ENCODE measurements around the gene CLASP1. TPM values are rescaled to one million over a fixed set of nuclear protein-coding genes. Genes with fewer than 3 reads are reported as not detected.

Gene CLASP1
- total and polyA plus RNA-seq, 4 donors, result 7.5 to 50.0 (median 21.9) TPM

DNA sequence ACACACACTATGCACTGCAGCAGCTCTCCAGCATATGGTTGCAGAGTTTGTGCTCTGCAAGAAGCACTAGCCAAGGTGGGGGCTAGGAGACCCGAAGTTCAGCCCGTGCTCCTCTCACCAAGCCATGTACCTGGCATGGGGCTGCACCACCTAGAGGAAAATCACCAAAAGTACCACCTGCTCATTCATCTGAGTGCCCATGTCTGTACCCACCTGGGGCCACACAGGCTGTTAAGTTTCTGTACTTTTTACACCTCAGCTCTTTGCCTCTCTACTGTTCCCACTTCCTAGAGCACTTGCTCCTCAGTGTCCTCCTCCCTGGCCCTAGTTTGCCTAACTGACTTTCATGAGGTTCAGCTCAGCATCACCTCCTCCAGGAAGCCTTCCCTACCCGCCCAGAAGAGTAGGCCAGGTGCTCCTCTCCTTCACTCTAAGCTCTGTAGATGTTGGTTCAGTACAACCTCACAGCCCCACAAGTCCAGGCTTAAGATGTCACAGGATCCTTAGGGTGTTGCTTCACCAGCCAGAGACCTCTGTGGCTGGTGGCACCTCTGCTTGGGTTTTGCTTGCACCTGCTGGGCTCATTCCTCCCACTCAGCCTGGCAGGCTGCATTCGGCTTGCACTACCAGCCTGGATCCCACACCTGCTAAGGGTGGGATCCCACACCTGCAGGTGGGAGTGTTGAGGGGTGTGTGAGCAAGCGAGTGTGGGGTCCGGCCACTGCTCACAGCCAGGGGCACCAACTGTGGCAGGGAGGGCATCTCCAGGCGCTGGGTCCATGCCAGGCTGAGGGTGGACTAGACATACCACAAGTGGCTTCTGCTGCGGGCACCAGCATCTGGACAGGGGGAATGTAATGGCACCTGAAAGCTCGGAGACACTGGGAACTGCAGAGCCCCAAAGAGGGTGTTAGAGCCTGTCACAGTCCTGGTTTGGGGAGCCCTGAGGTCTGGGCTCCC is 354.1 kb downstream of the CLASP1 start (continued):
- TF ChIP-seq, protein P1, sequence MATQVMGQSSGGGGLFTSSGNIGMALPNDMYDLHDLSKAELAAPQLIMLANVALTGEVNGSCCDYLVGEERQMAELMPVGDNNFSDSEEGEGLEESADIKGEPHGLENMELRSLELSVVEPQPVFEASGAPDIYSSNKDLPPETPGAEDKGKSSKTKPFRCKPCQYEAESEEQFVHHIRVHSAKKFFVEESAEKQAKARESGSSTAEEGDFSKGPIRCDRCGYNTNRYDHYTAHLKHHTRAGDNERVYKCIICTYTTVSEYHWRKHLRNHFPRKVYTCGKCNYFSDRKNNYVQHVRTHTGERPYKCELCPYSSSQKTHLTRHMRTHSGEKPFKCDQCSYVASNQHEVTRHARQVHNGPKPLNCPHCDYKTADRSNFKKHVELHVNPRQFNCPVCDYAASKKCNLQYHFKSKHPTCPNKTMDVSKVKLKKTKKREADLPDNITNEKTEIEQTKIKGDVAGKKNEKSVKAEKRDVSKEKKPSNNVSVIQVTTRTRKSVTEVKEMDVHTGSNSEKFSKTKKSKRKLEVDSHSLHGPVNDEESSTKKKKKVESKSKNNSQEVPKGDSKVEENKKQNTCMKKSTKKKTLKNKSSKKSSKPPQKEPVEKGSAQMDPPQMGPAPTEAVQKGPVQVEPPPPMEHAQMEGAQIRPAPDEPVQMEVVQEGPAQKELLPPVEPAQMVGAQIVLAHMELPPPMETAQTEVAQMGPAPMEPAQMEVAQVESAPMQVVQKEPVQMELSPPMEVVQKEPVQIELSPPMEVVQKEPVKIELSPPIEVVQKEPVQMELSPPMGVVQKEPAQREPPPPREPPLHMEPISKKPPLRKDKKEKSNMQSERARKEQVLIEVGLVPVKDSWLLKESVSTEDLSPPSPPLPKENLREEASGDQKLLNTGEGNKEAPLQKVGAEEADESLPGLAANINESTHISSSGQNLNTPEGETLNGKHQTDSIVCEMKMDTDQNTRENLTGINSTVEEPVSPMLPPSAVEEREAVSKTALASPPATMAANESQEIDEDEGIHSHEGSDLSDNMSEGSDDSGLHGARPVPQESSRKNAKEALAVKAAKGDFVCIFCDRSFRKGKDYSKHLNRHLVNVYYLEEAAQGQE (IDR thresholded peaks at IDR 0.05), result no peak
- TF ChIP-seq FOXA2 (IDR thresholded peaks at IDR 0.05) (no peak), YY1 (IDR thresholded peaks at IDR 0.05) (no peak), NR2F2 (IDR thresholded peaks at IDR 0.05) (no peak), HNF4A (conservative IDR thresholded peaks at IDR 0.05) (no peak), EGR1 (IDR thresholded peaks at IDR 0.05; ENCODE audit: low read depth in 2 of 2) (no peak)

DNA sequence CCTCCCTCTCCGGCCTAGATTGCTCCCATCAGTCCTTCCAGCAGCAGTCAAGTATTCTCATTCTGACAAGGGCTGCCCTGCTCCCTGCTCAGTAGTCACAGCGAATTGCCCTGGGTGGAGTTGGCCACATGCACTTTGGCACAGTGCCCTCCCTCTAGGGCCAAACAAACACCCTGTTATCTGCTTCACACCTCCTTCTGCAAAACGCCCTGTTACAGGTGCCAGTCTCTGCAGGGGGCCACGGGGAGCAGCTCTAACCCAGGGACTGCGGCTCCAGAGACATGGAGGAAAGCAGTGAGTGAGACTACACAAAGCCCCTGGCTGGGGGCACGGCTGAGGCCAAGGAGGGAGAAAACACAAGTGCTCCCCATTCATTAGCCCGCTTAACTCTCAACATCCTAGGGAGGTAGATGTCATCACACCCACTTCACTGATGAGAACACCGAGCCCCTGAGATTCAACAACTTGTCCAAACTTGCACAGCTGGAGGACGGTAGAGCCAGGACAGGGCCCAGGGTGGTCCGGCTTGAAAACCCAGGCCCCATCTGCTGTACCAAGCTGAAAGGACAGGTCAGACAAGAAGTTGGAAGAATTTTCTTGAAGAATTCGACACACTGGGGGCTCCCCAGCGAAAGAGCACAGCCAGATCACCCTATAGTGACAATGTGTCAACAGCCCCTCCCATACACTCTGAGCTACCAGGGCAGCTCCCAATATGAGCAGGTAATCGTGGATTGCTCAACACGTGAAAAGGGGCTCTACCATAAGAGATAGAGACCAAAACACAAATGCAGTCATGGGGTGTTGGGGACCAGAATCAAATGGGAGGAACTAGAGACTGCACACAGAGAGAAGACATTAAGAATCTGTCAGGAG is 355.6 kb downstream of the CLASP1 start:
- Histone ChIP-seq H3K9me3 (ENCODE audit: control insufficient read depth in 4 of 4, low read length in 3 of 4) (no peaks in the 10 kb centered on the region), H3K36me3 (ENCODE audit: control insufficient read depth in 4 of 4, insufficient read depth in 3 of 4, low read depth in 1 of 4, low read length in 3 of 4) (no peaks in the 10 kb centered on the region), H3K4me1 (ENCODE audit: control insufficient read depth in 4 of 4, insufficient read depth in 4 of 4, low read length in 3 of 4) (no peaks in the 10 kb centered on the region), H3K27me3 (ENCODE audit: control insufficient read depth in 4 of 4, insufficient read depth in 4 of 4, low read length in 3 of 4) (no peaks in the 10 kb centered on the region), H3K9ac (ENCODE audit: low read depth in 1 of 2, low read length in 2 of 2) (no peak overlapping the region), H3K27ac (ENCODE audit: low read depth in 1 of 2, low read length in 2 of 2) (no peak overlapping the region), H3K4me3 (ENCODE audit: low read depth in 1 of 3, low read length in 3 of 3) (no peak overlapping the region)
- WGBS, result 70% methylated on average over 14 of the region's 14 CpGs
- TF ChIP-seq GABPA (IDR thresholded peaks at IDR 0.05 in 1 of 2, conservative IDR thresholded peaks at IDR 0.05 in 1 of 2) (no peak), SP1 (IDR thresholded peaks at IDR 0.05) (no peak), FOXA1 (IDR thresholded peaks at IDR 0.05) (no peak), NR2F2 (IDR thresholded peaks at IDR 0.05) (no peak), FOXA2 (IDR thresholded peaks at IDR 0.05) (no peak), HNF4A (conservative IDR thresholded peaks at IDR 0.05) (no peak), HNF4G (IDR thresholded peaks at IDR 0.05) (no peak), RAD21 (IDR thresholded peaks at IDR 0.05) (no peak), JUND (IDR thresholded peaks at IDR 0.05) (no peak), EGR1 (IDR thresholded peaks at IDR 0.05; ENCODE audit: low read depth in 2 of 2) (no peak), TAF1 (conservative IDR thresholded peaks at IDR 0.05) (no peak), YY1 (IDR thresholded peaks at IDR 0.05) (no peak)
- TF ChIP-seq, protein P2, sequence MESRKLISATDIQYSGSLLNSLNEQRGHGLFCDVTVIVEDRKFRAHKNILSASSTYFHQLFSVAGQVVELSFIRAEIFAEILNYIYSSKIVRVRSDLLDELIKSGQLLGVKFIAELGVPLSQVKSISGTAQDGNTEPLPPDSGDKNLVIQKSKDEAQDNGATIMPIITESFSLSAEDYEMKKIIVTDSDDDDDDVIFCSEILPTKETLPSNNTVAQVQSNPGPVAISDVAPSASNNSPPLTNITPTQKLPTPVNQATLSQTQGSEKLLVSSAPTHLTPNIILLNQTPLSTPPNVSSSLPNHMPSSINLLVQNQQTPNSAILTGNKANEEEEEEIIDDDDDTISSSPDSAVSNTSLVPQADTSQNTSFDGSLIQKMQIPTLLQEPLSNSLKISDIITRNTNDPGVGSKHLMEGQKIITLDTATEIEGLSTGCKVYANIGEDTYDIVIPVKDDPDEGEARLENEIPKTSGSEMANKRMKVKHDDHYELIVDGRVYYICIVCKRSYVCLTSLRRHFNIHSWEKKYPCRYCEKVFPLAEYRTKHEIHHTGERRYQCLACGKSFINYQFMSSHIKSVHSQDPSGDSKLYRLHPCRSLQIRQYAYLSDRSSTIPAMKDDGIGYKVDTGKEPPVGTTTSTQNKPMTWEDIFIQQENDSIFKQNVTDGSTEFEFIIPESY (IDR thresholded peaks at IDR 0.05), result no peak
- TF ChIP-seq, protein P3, sequence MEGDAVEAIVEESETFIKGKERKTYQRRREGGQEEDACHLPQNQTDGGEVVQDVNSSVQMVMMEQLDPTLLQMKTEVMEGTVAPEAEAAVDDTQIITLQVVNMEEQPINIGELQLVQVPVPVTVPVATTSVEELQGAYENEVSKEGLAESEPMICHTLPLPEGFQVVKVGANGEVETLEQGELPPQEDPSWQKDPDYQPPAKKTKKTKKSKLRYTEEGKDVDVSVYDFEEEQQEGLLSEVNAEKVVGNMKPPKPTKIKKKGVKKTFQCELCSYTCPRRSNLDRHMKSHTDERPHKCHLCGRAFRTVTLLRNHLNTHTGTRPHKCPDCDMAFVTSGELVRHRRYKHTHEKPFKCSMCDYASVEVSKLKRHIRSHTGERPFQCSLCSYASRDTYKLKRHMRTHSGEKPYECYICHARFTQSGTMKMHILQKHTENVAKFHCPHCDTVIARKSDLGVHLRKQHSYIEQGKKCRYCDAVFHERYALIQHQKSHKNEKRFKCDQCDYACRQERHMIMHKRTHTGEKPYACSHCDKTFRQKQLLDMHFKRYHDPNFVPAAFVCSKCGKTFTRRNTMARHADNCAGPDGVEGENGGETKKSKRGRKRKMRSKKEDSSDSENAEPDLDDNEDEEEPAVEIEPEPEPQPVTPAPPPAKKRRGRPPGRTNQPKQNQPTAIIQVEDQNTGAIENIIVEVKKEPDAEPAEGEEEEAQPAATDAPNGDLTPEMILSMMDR (IDR thresholded peaks at IDR 0.05; ENCODE audit: low read depth, low read length, missing input control), result no peak
- TF ChIP-seq, protein P4, sequence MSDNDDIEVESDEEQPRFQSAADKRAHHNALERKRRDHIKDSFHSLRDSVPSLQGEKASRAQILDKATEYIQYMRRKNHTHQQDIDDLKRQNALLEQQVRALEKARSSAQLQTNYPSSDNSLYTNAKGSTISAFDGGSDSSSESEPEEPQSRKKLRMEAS (IDR thresholded peaks at IDR 0.05), result no peak
- TF ChIP-seq, protein P5, sequence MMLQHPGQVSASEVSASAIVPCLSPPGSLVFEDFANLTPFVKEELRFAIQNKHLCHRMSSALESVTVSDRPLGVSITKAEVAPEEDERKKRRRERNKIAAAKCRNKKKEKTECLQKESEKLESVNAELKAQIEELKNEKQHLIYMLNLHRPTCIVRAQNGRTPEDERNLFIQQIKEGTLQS (IDR thresholded peaks at IDR 0.05), result no peak
- no peak for DNase-seq (ENCODE audit: low spot score)
